Progenitor cell of endocrine pancreas (in vitro differentiated cells): ENCODE results near the gene CD47. TPM values are rescaled to one million over a fixed set of nuclear protein-coding genes. Genes with fewer than 3 reads are reported as not detected.
A peak's percentile ranks its signal among the peaks of the same experiment; 100 is the strongest.

Source experiments
- DNase-seq: peaks from one replicate; pipeline ENCODE4 v3.0.0; 2021; ENCODE audit warnings: low spot score; ENCODE audit not compliant: unreplicated experiment
- H3K27ac Mint-ChIP-seq: 2 replicates; pipeline ENCODE4 v1.8.0; 2021; ENCODE audit warnings: mild to moderate bottlenecking, moderate library complexity, mixed read lengths
- H3K27me3 Mint-ChIP-seq: 2 replicates; pipeline ENCODE4 v1.8.0; 2021; ENCODE audit warnings: mixed read lengths
- H3K36me3 Mint-ChIP-seq: 2 replicates; pipeline ENCODE4 v1.8.0; 2022; ENCODE audit warnings: mixed read lengths; ENCODE audit not compliant: insufficient read depth
- H3K4me1 Mint-ChIP-seq: 2 replicates; pipeline ENCODE4 v1.8.0; 2021; ENCODE audit warnings: low read depth, mixed read lengths
- H3K4me3 Mint-ChIP-seq: 2 replicates; pipeline ENCODE4 v1.8.0; 2021; ENCODE audit warnings: low read depth, mild to moderate bottlenecking, moderate library complexity, mixed read lengths
- H3K9me3 Mint-ChIP-seq: 2 replicates; pipeline ENCODE4 v1.8.0; 2021; ENCODE audit warnings: low read depth, mixed read lengths
- total RNA-seq: library from RNA; stranded (reverse); gene quantifications from 2 replicates; pipeline ENCODE4 v1.2.1, GENCODE V29; 2021
- TF ChIP-seq, protein P1 (sequence below): fragments of 200-600 bp; sonication (generic); IDR thresholded peaks from one replicate; pipeline ENCODE4 v1.5.0; 2021; ENCODE audit warnings: antibody characterized with exemption, mild to moderate bottlenecking; ENCODE audit not compliant: unreplicated experiment

CD47 gene
- total RNA-seq, 1 donor from 2014 or later: 55.1 TPM

DNA sequence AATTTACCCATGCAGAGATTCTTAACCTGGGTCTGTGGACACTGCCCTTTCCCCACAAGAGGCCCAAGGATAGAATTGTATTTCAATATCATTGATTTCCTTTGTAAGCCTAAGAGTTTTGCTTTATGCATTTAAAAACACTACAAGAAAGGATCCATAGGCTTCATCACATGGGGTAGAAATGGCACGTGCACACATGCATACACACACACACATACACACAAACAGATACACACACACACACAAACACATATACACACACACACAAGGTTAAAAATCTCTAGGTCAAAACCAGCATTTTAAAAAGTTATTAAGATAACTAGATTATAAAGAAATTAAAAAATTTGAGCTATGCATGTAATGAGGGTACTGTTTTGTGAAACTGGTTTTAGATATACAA is 35.5 kb upstream of the CD47 start:
- peaks cover 3% of the 10 kb centered on the region for H3K27me3 Mint-ChIP-seq
- no peaks in the 10 kb centered on the region for H3K36me3 Mint-ChIP-seq

DNA sequence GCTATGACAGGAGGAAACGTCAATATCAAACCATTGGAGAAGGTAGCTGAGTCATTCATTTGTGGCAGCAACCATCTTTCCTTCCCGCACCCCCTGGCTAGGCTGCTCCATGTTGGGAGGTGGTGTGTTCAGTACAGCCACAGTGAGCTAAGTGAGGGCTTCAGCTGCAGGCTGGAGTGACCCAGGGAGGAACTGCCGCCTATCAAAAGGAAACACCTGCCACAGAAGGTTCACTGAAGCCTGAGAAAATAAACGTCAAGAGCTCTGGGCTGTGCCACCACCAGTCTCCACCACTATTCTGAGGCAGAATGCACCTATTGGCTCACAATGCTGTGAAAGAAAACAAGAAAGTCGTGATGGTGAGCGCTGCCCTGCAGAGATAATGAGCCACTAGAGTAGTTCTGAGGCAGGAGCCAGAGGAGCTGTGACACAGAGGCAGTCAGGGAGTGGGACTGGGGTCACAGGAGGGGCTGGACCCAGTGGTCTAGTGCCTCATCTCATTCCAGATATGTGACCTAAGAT is 34.8 kb upstream of the CD47 start:
- H3K27ac Mint-ChIP-seq: peak overlapping the region; percentile 19
- no peaks in the 10 kb centered on the region for H3K9me3 Mint-ChIP-seq
- DNase-seq: no peak
- TF ChIP-seq, protein P1, sequence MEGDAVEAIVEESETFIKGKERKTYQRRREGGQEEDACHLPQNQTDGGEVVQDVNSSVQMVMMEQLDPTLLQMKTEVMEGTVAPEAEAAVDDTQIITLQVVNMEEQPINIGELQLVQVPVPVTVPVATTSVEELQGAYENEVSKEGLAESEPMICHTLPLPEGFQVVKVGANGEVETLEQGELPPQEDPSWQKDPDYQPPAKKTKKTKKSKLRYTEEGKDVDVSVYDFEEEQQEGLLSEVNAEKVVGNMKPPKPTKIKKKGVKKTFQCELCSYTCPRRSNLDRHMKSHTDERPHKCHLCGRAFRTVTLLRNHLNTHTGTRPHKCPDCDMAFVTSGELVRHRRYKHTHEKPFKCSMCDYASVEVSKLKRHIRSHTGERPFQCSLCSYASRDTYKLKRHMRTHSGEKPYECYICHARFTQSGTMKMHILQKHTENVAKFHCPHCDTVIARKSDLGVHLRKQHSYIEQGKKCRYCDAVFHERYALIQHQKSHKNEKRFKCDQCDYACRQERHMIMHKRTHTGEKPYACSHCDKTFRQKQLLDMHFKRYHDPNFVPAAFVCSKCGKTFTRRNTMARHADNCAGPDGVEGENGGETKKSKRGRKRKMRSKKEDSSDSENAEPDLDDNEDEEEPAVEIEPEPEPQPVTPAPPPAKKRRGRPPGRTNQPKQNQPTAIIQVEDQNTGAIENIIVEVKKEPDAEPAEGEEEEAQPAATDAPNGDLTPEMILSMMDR: no peak
- peaks cover 24% of the 10 kb centered on the region for H3K4me1 Mint-ChIP-seq
- peaks cover 3% of the 10 kb centered on the region for H3K27me3 Mint-ChIP-seq
- H3K36me3 Mint-ChIP-seq: no peaks in the 10 kb centered on the region
- no peak overlapping the region for H3K4me3 Mint-ChIP-seq

More for the DNA sequence above, 35.5 kb upstream of the CD47 start:
- Mint-ChIP-seq H3K4me1 (peaks cover 24% of the 10 kb centered on the region), H3K27ac (no peak overlapping the region), H3K4me3 (no peak overlapping the region), H3K9me3 (no peaks in the 10 kb centered on the region)
- TF ChIP-seq, protein P1: no peak
- no peak for DNase-seq

DNA sequence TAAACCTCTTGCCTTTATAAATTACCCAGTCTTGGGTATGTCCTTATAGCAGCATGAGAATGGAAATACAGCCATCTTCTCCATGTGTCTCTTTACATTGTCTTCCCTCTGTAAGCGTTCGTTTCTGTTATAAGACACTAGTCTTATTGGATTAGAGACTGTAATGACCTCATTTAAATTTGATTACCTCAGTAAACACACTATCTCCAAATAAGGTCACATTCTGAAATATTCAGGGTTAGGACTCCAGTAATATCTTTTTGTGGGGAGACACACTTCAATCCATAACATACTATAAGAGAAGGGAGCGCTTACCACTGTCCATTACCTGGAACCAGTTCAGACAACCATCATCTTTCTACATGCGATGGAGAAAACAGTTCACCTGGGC is 34.3 kb upstream of the CD47 start:
- Mint-ChIP-seq H3K27ac (no peak overlapping the region), H3K27me3 (peaks cover 3% of the 10 kb centered on the region), H3K36me3 (no peaks in the 10 kb centered on the region), H3K4me3 (no peak overlapping the region), H3K4me1 (peaks cover 24% of the 10 kb centered on the region), H3K9me3 (no peaks in the 10 kb centered on the region)
- DNase-seq: no peak
- TF ChIP-seq, protein P1: no peak

DNA sequence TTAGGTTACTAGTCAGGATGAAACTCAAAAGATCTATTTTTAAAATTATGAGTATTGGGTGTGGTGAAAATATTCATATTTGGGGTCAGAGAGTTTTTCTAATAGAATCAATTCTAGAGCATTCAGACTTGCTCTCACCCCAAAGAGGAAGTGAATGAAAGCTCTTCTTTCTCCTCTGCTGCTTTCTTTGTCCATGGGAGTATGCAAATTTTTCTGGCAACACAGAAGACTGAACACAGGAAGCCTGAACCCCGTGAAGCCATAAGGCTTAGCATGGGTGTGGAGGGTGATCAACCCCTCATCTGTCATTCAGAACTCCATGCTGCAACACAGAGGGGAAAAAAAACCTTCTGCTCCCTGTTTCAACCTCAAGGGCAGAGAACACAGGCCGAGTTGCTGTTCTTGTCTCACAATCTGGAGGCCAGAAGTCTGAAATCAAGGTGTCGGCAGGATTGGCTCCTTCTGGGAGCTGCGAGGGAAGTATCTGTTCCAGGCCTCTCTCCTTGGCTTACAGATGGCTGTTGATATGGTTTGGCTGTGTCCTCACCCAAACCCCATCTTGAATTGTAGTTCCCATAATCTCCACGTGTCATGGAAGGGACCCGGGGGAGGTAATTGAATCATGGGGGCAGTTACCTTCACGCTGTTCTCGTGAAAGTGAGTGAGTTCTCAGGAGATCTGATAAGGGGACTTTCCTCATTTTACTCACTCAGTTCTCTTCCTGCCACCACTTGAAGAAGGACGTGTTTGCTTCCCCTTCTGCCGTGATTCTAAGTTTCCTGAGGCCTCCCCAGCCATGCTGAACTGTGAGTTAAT is 33.7 kb upstream of the CD47 start:
- DNase-seq: no peak
- Mint-ChIP-seq H3K4me1 (peaks cover 24% of the 10 kb centered on the region), H3K27ac (peak overlapping the region; percentile 11), H3K4me3 (no peak overlapping the region), H3K36me3 (no peaks in the 10 kb centered on the region), H3K9me3 (no peaks in the 10 kb centered on the region), H3K27me3 (peaks cover 3% of the 10 kb centered on the region)
- TF ChIP-seq, protein P1: no peak

DNA sequence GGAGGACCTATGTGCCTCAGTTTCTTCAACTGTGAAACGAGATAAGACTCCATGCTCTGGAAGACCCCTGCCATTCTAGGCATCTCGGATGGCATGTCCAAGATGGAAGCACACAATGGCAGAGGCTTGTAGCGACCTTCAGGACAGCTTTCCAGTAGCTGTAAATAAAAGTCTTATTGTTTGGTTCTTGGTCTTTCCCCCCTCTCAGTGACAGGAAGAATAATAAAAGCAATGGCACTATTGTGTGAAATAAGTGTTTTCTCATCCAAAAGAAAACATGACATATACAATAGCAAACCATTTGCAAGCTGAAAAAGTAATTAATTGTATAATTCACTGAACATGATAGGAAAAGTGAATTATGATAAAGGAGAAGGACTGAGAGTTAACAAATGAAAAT is 32.5 kb upstream of the CD47 start:
- H3K4me1 Mint-ChIP-seq: peaks cover 24% of the 10 kb centered on the region
- TF ChIP-seq, protein P1: no peak
- H3K27me3 Mint-ChIP-seq: peaks cover 3% of the 10 kb centered on the region
- H3K4me3 Mint-ChIP-seq: no peak overlapping the region
- H3K36me3 Mint-ChIP-seq: no peaks in the 10 kb centered on the region
- H3K27ac Mint-ChIP-seq: no peak overlapping the region
- DNase-seq: no peak
- no peaks in the 10 kb centered on the region for H3K9me3 Mint-ChIP-seq
